Stimulated activated CD8-positive, alpha-beta memory T cell treated with anti-CD3 and anti-CD28 coated beads, Interleukin-12 subunit alpha, Interleukin-12 subunit beta, amount 100 ng/mL, for 24 hours (primary cell): ENCODE results near the gene RRM2.

Experiments used
- DNase-seq: peaks from one replicate; pipeline ENCODE4 v3.0.0-alpha.2; 2020; ENCODE audit errors: extremely low read depth

RRM2 gene

DNA sequence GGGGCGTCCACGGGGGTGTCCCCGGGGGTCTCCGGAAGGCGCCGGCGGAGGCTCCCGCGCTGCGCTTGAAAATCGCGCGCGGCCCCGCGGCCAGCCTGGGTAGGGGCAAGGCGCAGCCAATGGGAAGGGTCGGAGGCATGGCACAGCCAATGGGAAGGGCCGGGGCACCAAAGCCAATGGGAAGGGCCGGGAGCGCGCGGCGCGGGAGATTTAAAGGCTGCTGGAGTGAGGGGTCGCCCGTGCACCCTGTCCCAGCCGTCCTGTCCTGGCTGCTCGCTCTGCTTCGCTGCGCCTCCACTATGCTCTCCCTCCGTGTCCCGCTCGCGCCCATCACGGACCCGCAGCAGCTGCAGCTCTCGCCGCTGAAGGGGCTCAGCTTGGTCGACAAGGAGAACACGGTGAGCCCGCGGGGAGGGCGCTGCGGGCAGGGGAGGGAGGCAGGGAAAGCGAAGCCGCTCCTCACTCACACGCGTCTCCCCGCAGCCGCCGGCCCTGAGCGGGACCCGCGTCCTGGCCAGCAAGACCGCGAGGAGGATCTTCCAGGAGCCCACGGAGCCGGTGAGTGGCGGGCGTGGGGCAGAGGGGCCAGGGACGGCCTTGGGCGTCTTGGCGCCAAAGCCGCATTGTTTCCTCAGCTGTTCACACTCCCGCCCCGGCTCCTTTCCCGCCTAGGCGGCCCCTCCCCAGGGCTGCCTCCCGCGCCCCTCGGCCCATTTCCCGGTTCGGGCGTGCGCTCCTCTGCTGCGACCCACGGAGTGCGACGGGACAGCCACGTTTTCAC, at the start of gene RRM2:
RRM2 (plus strand) TSS at position 240 of the 781 bp plus-strand sequence; CDS start at position 300, 60 bp downstream.
- peak; percentile 81 for DNase-seq

DNA sequence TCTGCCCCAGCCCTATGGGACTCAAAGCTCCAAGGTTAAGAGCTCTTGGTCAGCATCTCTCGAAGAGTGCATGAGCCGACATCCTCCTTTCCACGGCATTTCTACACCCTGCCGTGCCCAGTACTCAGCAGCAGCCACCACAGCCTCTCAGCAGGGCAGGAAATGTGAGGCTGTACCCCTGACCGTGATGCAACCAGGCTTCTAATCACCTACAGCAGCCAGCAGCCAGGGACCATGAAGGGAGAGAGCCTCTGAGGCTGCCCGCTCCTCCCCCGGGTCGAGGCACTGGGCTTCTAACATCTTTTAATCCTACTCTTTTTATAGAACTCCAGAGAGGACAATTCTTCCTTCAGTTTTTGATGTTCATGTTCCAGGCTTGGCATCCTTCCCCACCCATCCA, 48.8 kb upstream of the RRM2 start:
- no peak for DNase-seq

- no peak for DNase-seq
Observed at GRCh38 chr2:10075101-10075500, 47.4 kb upstream of the RRM2 start.

DNA sequence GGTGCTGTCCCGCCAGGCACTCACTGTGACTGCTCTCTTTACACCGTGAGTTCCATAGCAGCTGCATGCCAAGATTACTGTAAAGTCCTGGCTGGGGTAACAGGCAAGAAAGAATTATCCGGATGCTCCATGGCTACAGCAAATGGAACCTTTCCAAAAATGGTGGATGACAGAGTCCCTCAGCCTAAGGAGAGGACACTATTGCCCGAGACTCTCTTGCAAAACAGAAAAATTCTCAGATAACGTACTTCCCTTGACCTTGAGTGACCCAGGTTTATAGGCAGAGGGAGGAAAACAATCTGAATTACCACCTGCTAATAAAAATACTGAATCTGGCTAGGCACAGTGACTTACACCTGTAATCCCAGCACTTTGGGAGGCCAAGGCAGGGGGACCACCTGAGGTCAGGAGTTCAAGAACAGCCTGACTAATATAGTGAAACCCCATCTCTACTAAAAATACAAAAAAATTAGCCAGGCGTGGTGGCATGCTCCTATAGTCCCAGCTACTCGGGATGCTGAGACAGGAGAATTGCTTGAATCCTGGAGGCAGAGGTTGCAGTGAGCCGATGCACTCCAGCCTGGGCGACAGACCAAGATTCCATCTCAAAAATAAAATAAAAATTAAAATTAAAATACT, 46.8 kb upstream of the RRM2 start:
- no peak for DNase-seq

DNA sequence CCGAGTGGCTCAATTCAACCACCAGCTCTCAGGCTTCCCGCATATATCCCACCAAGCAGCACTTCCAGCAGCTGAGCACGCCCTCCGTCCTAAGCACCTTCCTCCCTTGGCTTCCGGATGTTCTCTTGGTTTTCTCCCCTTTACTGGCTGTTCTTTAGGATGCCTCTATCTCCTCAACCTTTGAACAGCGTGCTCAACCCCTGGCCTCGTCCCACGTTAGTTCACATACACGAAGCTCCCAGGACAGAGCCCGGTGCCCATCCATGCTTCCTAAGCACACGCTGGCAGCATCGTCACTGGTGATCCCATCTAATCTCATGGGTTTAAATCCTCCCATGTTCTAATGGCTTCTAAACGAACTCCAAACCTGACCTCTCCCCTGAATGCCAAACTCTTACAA, 46.0 kb upstream of the RRM2 start:
- no peak for DNase-seq

DNA sequence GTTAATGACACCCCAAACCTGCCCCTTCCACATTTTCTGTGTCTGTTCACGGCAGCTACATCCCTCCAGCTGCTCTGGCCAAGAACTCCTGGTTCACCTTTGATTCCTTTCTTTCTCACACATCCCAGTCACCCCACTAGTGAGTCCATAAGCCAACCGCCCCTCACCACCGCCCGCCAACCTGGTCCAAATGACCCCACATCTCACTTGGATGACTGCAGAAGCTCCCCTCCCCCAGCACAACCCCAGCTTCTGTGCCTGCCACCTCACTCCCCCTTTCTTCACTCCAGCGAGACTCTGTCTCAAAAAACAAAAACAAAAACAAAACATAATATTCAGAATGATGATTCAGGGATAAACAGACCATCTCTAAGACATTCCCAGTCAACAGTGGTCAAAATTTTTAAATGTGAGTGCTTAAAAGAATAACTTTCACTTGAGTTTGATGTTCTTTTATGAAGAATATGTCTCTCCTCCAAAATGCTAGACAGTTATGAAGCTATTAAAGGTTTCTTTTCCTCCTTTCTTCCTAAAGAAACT, 45.5 kb upstream of the RRM2 start:
- no peak for DNase-seq

GRCh38 chr2:10078001-10078400, 44.5 kb upstream of the RRM2 start:
- DNase-seq: no peak

GRCh38 chr2:10078704-10079265, 43.8 kb upstream of the RRM2 start:
- DNase-seq: no peak

DNA sequence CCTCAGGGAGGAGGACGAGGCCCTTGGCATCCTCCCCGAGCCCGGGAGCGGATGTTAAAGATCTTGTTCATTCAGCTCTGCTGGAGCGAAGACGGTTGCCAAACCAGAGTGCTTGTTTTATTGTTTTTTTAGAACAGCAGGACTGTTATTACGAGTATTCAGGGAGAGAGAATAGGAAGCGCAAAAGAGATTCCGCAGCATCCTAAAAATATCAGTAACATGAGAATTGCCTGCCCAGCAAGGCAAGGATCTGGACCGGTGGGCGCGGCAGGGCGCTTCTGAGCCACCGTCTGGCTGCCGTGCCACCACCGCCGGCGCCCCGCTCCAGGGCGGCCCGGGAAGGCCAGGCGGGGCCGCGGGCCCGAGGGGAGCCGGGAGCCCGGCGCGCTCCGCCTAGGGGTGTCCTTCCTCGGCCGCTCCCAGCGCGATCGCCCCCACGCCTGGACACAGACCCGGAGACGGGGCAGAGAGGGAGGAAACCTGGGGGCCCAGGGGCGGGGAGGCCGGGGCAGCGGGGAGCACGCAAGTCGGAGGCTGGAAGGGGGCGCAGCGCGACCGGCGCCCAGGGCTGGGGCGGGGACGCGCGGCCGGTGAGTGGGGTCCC, 43.2 kb upstream of the RRM2 start:
- DNase-seq: no peak

GRCh38 chr2:10079870-10080535, 42.5 kb upstream of the RRM2 start, which contains the start of gene CYS1:
TSS of gene CYS1 (minus strand) at chr2:10080411. CDS start at chr2:10080223, 188 bp downstream.
- no peak for DNase-seq

DNA sequence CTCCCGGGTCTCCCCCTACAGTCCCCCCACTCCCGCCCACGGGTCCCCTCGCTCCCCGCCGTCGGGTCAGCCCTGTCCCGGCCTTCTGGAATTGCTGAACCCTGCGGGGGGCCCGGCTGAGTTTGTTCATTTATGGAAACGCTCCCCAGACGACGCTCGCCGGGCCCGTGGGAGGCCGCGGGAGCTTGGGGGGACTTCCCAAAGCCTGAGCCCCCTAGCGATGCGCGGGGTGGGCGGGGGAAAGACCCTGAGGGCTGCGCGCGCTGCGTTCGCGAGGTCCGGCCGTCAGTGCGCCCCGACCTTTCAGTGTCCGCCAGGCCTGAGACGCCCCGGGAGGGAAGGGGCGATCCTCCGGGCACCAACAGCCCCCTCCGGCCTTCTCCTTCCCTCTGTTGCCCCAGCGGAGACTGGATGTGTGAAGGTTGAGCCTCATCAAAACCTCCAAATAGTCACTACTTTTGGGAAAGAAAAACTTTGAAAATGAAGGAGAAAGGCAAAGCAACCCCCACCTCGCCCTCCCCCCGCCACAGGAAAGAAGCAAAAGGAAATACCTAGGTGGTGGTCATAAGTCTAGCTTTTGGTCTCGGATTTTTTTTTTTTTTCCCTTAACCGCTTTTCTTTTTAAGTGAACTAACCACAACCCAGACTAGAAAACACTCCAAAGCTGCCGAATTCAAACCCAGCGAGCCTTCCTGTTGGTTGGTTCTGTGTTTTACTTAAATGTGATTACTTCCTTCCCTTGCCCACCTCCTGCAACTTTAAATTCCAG, 41.8 kb upstream of the RRM2 start:
- no peak for DNase-seq

- DNase-seq: no peak
Observed at GRCh38 chr2:10083046-10083445, 39.5 kb upstream of the RRM2 start.

DNA sequence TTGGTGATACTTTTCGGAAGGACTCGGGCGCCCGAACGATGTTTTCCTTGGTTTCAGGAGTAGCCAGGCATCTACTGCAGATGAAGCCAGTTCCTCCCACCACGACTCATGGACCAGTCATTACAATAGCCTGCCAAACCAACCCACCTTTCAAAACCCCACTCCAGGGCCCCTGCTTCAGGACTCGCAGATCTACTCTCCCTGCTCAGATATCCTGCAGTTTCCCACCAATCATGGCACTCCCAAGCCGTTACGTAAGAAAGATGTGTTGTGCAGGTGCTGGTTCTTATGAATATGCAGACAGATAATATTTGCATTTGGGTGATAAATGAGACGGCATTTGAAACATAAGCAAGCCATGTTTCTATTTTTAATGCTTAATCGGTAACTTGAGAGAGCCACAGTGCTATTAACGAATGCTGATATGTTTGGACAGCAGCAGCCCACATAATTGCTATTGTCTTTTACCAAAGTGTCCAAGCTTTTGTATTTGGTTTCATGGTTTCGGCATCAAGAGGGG, 38.8 kb upstream of the RRM2 start:
- DNase-seq: no peak

- DNase-seq: no peak
Observed at GRCh38 chr2:10084223-10084865, 38.2 kb upstream of the RRM2 start.

GRCh38 chr2:10085043-10085667, 37.4 kb upstream of the RRM2 start:
- no peak for DNase-seq

- DNase-seq: no peak
Observed at GRCh38 chr2:10085668-10086059, 36.9 kb upstream of the RRM2 start.

DNA sequence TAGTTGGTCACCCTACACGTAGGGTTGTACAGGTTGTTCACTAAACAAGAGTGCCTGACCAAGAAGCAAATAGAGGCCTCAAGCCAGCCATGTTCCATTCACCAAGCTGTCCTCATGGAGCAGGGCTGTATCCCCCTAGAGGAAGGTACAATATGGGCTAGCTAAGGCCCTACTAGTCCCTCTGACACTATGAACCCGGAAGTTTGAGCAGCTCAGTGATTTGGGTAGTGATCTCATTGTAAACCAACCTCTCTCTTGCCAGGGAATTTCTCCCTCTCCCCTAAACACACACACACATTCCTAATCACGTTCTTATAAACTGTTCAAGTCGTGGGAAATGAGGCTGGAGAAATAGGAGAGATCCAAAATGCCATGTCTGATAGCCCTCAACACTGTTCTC, 35.6 kb upstream of the RRM2 start:
- no peak for DNase-seq

- DNase-seq: no peak
Observed at GRCh38 chr2:10087360-10087759, 35.2 kb upstream of the RRM2 start.

DNA sequence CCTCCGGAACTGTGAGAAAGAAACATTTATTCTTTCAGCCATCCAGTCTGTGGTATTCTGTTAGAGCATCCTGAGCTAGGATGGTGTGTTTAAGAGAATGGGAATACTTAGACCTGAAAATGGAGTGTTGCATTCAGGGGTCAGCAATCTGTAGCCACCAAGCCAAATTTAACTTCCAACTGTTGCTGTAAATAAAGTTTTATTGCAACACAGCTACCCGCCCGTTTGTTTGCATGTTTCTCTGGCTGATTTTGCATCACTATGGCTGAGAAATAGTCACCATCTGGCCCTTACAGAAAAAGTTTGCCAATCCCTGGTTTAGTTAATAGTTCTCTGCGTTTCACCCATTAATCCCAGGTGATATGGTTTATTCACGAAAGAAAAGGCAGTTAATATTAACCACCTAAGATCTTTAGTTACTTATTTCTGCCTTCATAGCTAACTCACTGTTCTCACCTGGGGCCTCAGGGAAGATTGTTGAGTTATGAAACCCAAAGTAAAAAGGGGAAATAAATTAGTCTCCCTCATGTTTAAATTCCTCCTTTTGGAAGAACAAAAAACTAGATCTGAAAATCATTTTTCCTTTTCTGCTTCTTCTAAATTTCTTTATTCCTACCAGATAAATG, 32.9 kb upstream of the RRM2 start:
- no peak for DNase-seq
